ENCODE results near the gene OMP.

GRCh38 chr11:77069336-77069968, 33.2 kb upstream of the OMP start:
- no peak for TF ChIP-seq CTCF (conservative IDR thresholded peaks at IDR 0.05; ENCODE audit: low read length)
- TF ChIP-seq EZH2phosphoT487 (IDR thresholded peaks at IDR 0.05; ENCODE audit: borderline replicate concordance) = no peak
